A549 (cell line): ENCODE data around the gene GLRA3. TPM values are rescaled to one million over a fixed set of nuclear protein-coding genes. Genes with fewer than 3 reads are reported as not detected.

Source experiments
- ATAC-seq, 2 experiments: fragments of 200-7000 bp in 1 of 2; fragments of >200 bp in 1 of 2; cut with Nextera tagmentation in 1 of 2; cut with Tn5 transposase in 1 of 2; 3 replicates each; pipeline versions ENCODE4 v1.8.0 to v1.9.1; 2018 to 2020; ENCODE audit warnings: mild to moderate bottlenecking in 1 of 2, moderate library complexity in 1 of 2
- CTCF ChIA-PET: fragments of 300-600 bp; sonication (Branson Sonifier 250); formaldehyde crosslinking; extraction: SDS; loops from one replicate; lab custom pipeline; 2021; ENCODE audit warnings: antibody characterized with exemption, inconsistent platforms; lab: Yijun Ruan, JAX
- POLR2A ChIA-PET: fragments of 350-600 bp; formaldehyde crosslinking; extraction: SDS; loops from one replicate; lab custom pipeline; 2021; ENCODE audit warnings: antibody characterized with exemption, inconsistent platforms; lab: Yijun Ruan, JAX
- DNase-seq, 2 experiments: peaks; one replicate each; pipeline versions ENCODE4 v3.0.0 to v3.0.0-alpha.2; 2011 to 2016; ENCODE audit warnings: low read depth in 1 of 2, low spot score in 1 of 2
- FAIRE-seq: peaks from 2 replicates; lab custom pipeline; 2011; peaks lifted over from hg19 to GRCh38; lab: Jason Lieb, UNC
- H3K27ac ChIP-seq, 2 experiments: fragments of >200 bp; sonication (Bioruptor Twin); formaldehyde crosslinking; 3 replicates each; pipeline ENCODE4 v1.5.1; 2016 to 2017
- H3K4me1 ChIP-seq: fragments of >200 bp; sonication (Bioruptor Twin); formaldehyde crosslinking; 3 replicates; pipeline ENCODE4 v1.6.1; 2016
- H3K4me2 ChIP-seq: fragments of >200 bp; sonication (Bioruptor Twin); formaldehyde crosslinking; 3 replicates; pipeline ENCODE4 v1.6.1; 2016
- H3K4me3 ChIP-seq: fragments of >200 bp; sonication (Bioruptor Twin); formaldehyde crosslinking; 3 replicates; pipeline ENCODE4 v1.5.1; 2016
- H3K9me3 ChIP-seq: fragments of >200 bp; sonication (Bioruptor Twin); formaldehyde crosslinking; 3 replicates; pipeline ENCODE4 v1.6.1; 2016
- BHLHE40 ChIP-seq: IDR thresholded peaks from 2 replicates; pipeline ENCODE4 v1.6.1; 2012; ENCODE audit warnings: low read depth, low read length, inconsistent platforms
- CBX2 ChIP-seq: fragments of 200-600 bp; sonication (generic); IDR thresholded peaks from 2 replicates; pipeline ENCODE4 v1.6.1; 2016; ENCODE audit warnings: low read depth, mild to moderate bottlenecking, borderline replicate concordance
- CHD2 ChIP-seq: fragments of 150-350 bp; IDR thresholded peaks from 2 replicates; pipeline ENCODE4 v1.6.1; 2014; ENCODE audit warnings: low read length; ENCODE audit not compliant: partially characterized antibody
- EHF ChIP-seq: fragments of 250-450 bp; sonication (Bioruptor Pico); IDR thresholded peaks from 2 replicates; pipeline ENCODE4 v1.5.0; 2020; ENCODE audit warnings: mild to moderate bottlenecking
- EHMT2 ChIP-seq: fragments of 200-600 bp; sonication (generic); IDR thresholded peaks from 2 replicates; pipeline ENCODE4 v1.6.1; 2016; ENCODE audit warnings: antibody characterized with exemption, low read depth, mild to moderate bottlenecking, moderate library complexity
- FOSL2 ChIP-seq, 2 experiments: fragments of 450-650 bp in 1 of 2; fragments of >200 bp in 1 of 2; sonication (Bioruptor Twin) in 1 of 2; formaldehyde crosslinking; IDR thresholded peaks; 2 replicates each; pipeline versions ENCODE4 v1.5.0 to v1.6.1; 2016 to 2020; ENCODE audit warnings: mild to moderate bottlenecking in 1 of 2, moderate library complexity in 1 of 2
- GATA3 ChIP-seq: IDR thresholded peaks from 2 replicates; pipeline ENCODE4 v1.6.1; 2012; ENCODE audit warnings: borderline replicate concordance
- HEYL ChIP-seq: fragments of 250-450 bp; sonication (Bioruptor Pico); IDR thresholded peaks from 2 replicates; pipeline ENCODE4 v1.8.0; 2021; ENCODE audit warnings: mild to moderate bottlenecking, moderate library complexity
- HMGXB4 ChIP-seq: fragments of 250-450 bp; sonication (Bioruptor Pico); IDR thresholded peaks from 2 replicates; pipeline ENCODE4 v1.5.0; 2021; ENCODE audit warnings: mild to moderate bottlenecking, moderate library complexity, borderline replicate concordance
- JUN ChIP-seq, 2 experiments: fragments of >200 bp; sonication (Bioruptor Twin); formaldehyde crosslinking; IDR thresholded peaks; 2 replicates in 1 of 2; 3 replicates in 1 of 2; pipeline ENCODE4 v1.6.1; 2016 to 2017
- JUNB ChIP-seq: fragments of >200 bp; sonication (Bioruptor Twin); formaldehyde crosslinking; IDR thresholded peaks from 2 replicates; pipeline ENCODE4 v1.6.1; 2016
- KDM5A ChIP-seq: fragments of 200-600 bp; sonication (generic); IDR thresholded peaks from 2 replicates; pipeline ENCODE4 v1.6.1; 2016; ENCODE audit warnings: antibody characterized with exemption, mild to moderate bottlenecking
- MYC ChIP-seq: IDR thresholded peaks from 2 replicates; pipeline ENCODE4 v1.6.1; 2012; ENCODE audit warnings: mild to moderate bottlenecking, inconsistent platforms, low read length, improper control_type of control experiment, borderline replicate concordance
- NFE2L2 ChIP-seq: fragments of 150-350 bp; conservative IDR thresholded peaks from 2 replicates; pipeline ENCODE4 v1.6.1; 2014; ENCODE audit warnings: low read length
- POLR2AphosphoS2 ChIP-seq: conservative IDR thresholded peaks from 2 replicates; pipeline ENCODE4 v1.6.1; 2012; ENCODE audit warnings: low read length, improper control_type of control experiment, inconsistent platforms
- RARB ChIP-seq: fragments of 250-450 bp; sonication (Bioruptor Pico); IDR thresholded peaks from 2 replicates; pipeline ENCODE4 v1.8.0; 2021; ENCODE audit warnings: mild to moderate bottlenecking, moderate library complexity
- RNF2 ChIP-seq: fragments of 200-600 bp; sonication (generic); IDR thresholded peaks from 2 replicates; pipeline ENCODE4 v1.6.1; 2016; ENCODE audit warnings: low read depth, mild to moderate bottlenecking, antibody characterized with exemption, moderate library complexity, borderline replicate concordance
- TP53 ChIP-seq: fragments of 250-450 bp; sonication (Bioruptor Pico); IDR thresholded peaks from 2 replicates; pipeline ENCODE4 v1.5.0; 2021; ENCODE audit warnings: mild to moderate bottlenecking, moderate library complexity
- ZNF302 ChIP-seq: fragments of 250-450 bp; sonication (Bioruptor Pico); IDR thresholded peaks from 2 replicates; pipeline ENCODE4 v1.9.0; 2021; ENCODE audit warnings: inconsistent platforms, mild to moderate bottlenecking, moderate library complexity
- ZSCAN20 ChIP-seq: fragments of 250-450 bp; sonication (Bioruptor Pico); IDR thresholded peaks from 2 replicates; pipeline ENCODE4 v1.8.0; 2022; ENCODE audit warnings: mild to moderate bottlenecking, moderate library complexity
- WGBS: methylation state at CpG from one replicate; pipeline ENCODE4 v1.1.6; 2017; ENCODE audit errors: missing lambda C conversion rate; 5-methylcytosine and 5-hydroxymethylcytosine counted together
- polyA plus RNA-seq, 4 experiments: library from polyadenylated mRNA; depleted of rRNA in 3 of 4; stranded (reverse); fragments of >200 nt; fragmentation: RNase III in 1 of 4; extraction: RNeasy Plus Mini Kit Qiagen cat#74134 plus additional on column Dnase treatment in 1 of 4; gene quantifications; 2 replicates in 3 of 4; 3 replicates in 1 of 4; pipeline ENCODE4 v1.2.3, GENCODE V29; 2011 to 2017
- TF ChIP-seq, protein P1 (sequence below): fragments of >200 bp; sonication (Bioruptor Twin); formaldehyde crosslinking; IDR thresholded peaks from 2 replicates; pipeline ENCODE4 v1.6.1; 2016
- TF ChIP-seq, protein P2 (sequence below): fragments of >200 bp; sonication (Bioruptor Twin); formaldehyde crosslinking; IDR thresholded peaks from 3 replicates; pipeline ENCODE4 v1.6.1; 2016
- TF ChIP-seq, protein P3 (sequence below): fragments of 450-650 bp; IDR thresholded peaks from 2 replicates; pipeline ENCODE4 v1.6.1; 2014; ENCODE audit warnings: antibody characterized with exemption

Gene GLRA3
- polyA plus RNA-seq, 2 of the 4 experiments (the other 2 are of a cell fraction) = 0.01 to 0.04 TPM

GRCh38 chr4:174591243-174592021 lies 237.6 kb downstream of the GLRA3 start:
- Histone ChIP-seq H3K4me3 (no peak overlapping the region), H3K27ac (no peak overlapping the region), H3K4me2 (no peak overlapping the region), H3K9me3 (no peaks in the 10 kb centered on the region), H3K4me1 (peaks cover 6% of the 10 kb centered on the region; the same call in 2 of the 3 replicates)
- ATAC-seq (no peak), DNase-seq (no peak), FAIRE-seq (no peak)
- ChIA-PET POLR2A (no interaction called here), CTCF (no interaction called here)
- TF ChIP-seq RARB (no peak), POLR2AphosphoS2 (no peak), JUN (IDR thresholded peaks at IDR 0.05) (no peak), CHD2 (no peak), EHF (CRISPR knock-in tag) (no peak)
- WGBS = 86% methylated on average over 5 of the region's 5 CpGs

DNA sequence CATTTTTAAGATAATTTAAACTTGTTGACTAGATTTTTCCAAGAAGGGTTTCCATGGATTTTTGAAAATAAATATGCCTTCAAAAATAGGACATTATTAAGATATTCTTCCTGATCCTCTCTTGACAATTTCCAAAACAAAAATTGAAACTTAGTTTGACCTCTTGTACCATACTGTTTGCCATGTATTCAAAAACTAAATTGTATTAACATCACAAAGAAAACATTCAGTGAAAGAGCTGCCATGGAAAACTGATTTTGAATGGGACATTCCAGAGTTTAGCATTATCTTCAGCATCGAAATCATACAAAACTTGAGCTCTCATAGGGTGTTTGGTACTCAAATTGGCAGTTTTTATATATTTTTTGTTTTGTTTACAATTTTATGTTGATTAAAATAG lies 238.7 kb downstream of the GLRA3 start:
- Histone ChIP-seq H3K4me2 (no peak overlapping the region), H3K4me3 (no peak overlapping the region), H3K27ac (no peak overlapping the region), H3K4me1 (peaks cover 6% of the 10 kb centered on the region; the same call in 2 of the 3 replicates), H3K9me3 (no peaks in the 10 kb centered on the region)
- FAIRE-seq = no peak
- DNase-seq = no peak
- no peak for ATAC-seq
- WGBS = 65% methylated on average over 1 of the region's 1 CpG
- ChIA-PET POLR2A (no interaction called here), CTCF (no interaction called here)
- TF ChIP-seq FOSL2 (IDR thresholded peaks at IDR 0.05) = no peak
- no peak for TF ChIP-seq FOSL2 (CRISPR knock-in tag; IDR thresholded peaks at IDR 0.05)
- TF ChIP-seq BHLHE40 = no peak
- TF ChIP-seq GATA3 = no peak
- TF ChIP-seq RNF2 = no peak
- TF ChIP-seq ZNF302 = no peak
- no peak for TF ChIP-seq CBX2
- no peak for TF ChIP-seq ZSCAN20
- no peak for TF ChIP-seq TP53 (CRISPR knock-in tag)
- TF ChIP-seq EHMT2 = no peak
- no peak for TF ChIP-seq HEYL (CRISPR knock-in tag)
- no peak for TF ChIP-seq HMGXB4 (CRISPR knock-in tag)
- TF ChIP-seq KDM5A = no peak
- TF ChIP-seq, protein P1, sequence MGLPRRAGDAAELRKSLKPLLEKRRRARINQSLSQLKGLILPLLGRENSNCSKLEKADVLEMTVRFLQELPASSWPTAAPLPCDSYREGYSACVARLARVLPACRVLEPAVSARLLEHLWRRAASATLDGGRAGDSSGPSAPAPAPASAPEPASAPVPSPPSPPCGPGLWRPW = no peak
- TF ChIP-seq, protein P2, sequence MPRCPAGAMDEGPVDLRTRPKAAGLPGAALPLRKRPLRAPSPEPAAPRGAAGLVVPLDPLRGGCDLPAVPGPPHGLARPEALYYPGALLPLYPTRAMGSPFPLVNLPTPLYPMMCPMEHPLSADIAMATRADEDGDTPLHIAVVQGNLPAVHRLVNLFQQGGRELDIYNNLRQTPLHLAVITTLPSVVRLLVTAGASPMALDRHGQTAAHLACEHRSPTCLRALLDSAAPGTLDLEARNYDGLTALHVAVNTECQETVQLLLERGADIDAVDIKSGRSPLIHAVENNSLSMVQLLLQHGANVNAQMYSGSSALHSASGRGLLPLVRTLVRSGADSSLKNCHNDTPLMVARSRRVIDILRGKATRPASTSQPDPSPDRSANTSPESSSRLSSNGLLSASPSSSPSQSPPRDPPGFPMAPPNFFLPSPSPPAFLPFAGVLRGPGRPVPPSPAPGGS = no peak
- TF ChIP-seq, protein P3, sequence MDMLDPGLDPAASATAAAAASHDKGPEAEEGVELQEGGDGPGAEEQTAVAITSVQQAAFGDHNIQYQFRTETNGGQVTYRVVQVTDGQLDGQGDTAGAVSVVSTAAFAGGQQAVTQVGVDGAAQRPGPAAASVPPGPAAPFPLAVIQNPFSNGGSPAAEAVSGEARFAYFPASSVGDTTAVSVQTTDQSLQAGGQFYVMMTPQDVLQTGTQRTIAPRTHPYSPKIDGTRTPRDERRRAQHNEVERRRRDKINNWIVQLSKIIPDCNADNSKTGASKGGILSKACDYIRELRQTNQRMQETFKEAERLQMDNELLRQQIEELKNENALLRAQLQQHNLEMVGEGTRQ = no peak
- TF ChIP-seq MYC = no peak
- no peak for TF ChIP-seq CHD2
- TF ChIP-seq NFE2L2 = no peak
- no peak for TF ChIP-seq JUNB

Other genes with a start within 250 kb of the GLRA3 start
- gene ADAM29, start 89.1 kb upstream of the GLRA3 start, polyA plus RNA-seq (2011; rRNA removed) = not detected in 2 replicates
- gene ADAM29, start 89.1 kb upstream of the GLRA3 start, polyA plus RNA-seq (2017; fragmentation: RNase III; extraction: RNeasy Plus Mini Kit Qiagen cat#74134 plus additional on column Dnase treatment) = not detected in 3 replicates